Measurements from ENCODE around the gene MOCS1. TPM values are rescaled to one million over a fixed set of nuclear protein-coding genes. Genes with fewer than 3 reads are reported as not detected.

MOCS1 gene
- total and polyA plus RNA-seq, 3 experiments from 2014 or later = 0.53 to 0.78 (median 0.77) TPM

DNA sequence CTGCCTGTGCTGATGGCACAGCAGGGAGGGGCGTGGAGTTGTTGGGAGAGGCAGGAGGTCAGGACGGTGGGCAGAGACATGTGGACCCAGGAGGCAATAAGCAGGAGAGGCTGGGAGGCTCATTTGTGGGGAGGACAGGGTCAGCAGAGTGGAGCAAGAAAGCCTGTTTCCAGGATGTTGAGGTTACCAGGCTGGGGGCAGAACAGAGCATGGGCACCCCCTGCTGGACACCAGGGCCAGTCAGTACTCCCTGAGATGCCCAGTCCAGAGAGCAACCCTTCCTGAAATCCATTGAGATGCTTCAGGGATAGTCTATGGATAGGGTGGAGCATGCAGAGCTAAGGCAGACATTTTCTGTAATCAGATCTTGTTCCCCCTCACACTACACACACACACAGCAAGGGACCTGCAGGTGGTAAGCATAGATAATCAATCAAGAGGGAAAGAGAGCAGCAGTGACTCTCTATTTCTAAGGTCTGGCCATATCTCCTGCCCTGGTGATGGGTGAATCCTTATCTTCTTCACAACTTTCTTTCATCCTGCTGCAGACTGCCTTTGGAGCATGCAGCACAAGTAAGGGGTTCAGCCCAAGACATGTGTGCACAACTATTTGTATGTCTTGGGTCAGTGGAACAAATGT, 41.7 kb downstream of the MOCS1 start:
- Mint-ChIP-seq H3K4me1 (no peaks in the 10 kb centered on the region), H3K36me3 (no peaks in the 10 kb centered on the region), H3K27ac (no peak overlapping the region), H3K9me3 (peaks cover 0 to 1% (median 0%) of the 10 kb centered on the region in 5 donors), H3K27me3 (peaks cover 0 to 6% of the 10 kb centered on the region in 2 donors), H3K4me3 (no peak overlapping the region)
- Histone ChIP-seq H3K9me3 (ENCODE audit: low read length) (no peaks in the 10 kb centered on the region), H3K27me3 (ENCODE audit: insufficient read depth, low read length, poor library complexity, severe bottlenecking) (no peaks in the 10 kb centered on the region), H3K27ac (ENCODE audit: low read depth, low read length) (no peak overlapping the region), H3K36me3 (ENCODE audit: insufficient read depth, low read length) (no peaks in the 10 kb centered on the region), H3K4me1 (ENCODE audit: insufficient read depth, low read length) (no peaks in the 10 kb centered on the region), H3K4me3 (ENCODE audit: low read length) (no peak overlapping the region)
- CTCF ChIA-PET = no interaction called here
- POLR2A ChIA-PET = no interaction called here
- no peak for DNase-seq

DNA sequence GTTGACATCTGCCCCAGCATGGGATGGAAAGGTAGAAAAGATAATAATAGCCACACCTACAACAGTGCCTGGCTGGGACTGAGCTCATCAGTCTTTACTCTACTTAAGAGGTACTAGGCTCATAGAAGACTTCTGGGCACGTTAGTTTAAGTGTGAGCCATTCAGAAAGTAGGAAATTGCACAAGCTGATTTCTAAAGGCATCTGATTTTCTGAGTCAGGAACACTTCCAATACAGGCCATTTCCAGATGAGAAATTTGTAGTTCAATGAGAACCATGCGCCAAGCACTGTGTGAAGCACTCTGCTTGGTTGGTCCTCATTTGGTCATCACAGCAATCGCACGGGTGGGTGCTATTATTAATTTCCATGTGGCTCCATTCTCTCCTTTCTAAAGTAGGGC, 42.3 kb downstream of the MOCS1 start:
- H3K4me1 ChIP-seq (ENCODE audit: insufficient read depth, low read length) = no peaks in the 10 kb centered on the region
- Mint-ChIP-seq H3K4me1 (no peaks in the 10 kb centered on the region), H3K4me3 (no peak overlapping the region), H3K27me3 (peaks cover 0 to 7% of the 10 kb centered on the region in 2 donors), H3K9me3 (peaks cover 0 to 1% (median 0%) of the 10 kb centered on the region in 5 donors), H3K36me3 (no peaks in the 10 kb centered on the region), H3K27ac (no peak overlapping the region)
- no peak overlapping the region for H3K27ac ChIP-seq (ENCODE audit: low read depth, low read length)
- ChIA-PET CTCF (no interaction called here), POLR2A (no interaction called here)
- no peak for DNase-seq
- H3K36me3 ChIP-seq (ENCODE audit: insufficient read depth, low read length) = no peaks in the 10 kb centered on the region
- no peak overlapping the region for H3K4me3 ChIP-seq (ENCODE audit: low read length)
- H3K27me3 ChIP-seq (ENCODE audit: insufficient read depth, low read length, poor library complexity, severe bottlenecking) = no peaks in the 10 kb centered on the region
- no peaks in the 10 kb centered on the region for H3K9me3 ChIP-seq (ENCODE audit: low read length)

DNA sequence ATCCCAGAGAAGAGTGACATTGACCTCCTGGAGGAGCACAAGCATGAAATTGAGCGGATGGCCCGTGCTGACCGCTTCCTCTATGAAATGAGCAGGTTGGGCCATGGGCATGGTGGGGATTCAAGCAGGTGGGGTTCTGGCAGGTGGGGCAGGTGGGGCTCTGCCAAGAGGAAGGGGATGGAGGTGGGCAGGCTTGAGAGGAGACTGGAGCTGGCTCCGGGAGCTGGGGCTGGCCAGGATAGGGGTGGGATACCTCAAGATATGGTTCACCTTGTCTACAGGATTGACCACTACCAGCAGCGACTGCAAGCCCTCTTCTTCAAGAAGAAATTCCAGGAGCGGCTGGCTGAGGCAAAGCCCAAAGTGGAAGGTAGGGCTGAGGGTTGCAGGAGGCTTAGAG, 42.9 kb downstream of the MOCS1 start:
- ChIA-PET CTCF (no interaction called here), POLR2A (no interaction called here)
- Mint-ChIP-seq H3K4me1 (no peaks in the 10 kb centered on the region), H3K27ac (no peak overlapping the region), H3K9me3 (peaks cover 0 to 1% (median 0%) of the 10 kb centered on the region in 5 donors), H3K27me3 (peaks cover 6 to 8% of the 10 kb centered on the region in 2 donors), H3K36me3 (no peaks in the 10 kb centered on the region), H3K4me3 (no peak overlapping the region)
- DNase-seq = no peak
- Histone ChIP-seq H3K36me3 (ENCODE audit: insufficient read depth, low read length) (no peaks in the 10 kb centered on the region), H3K27me3 (ENCODE audit: insufficient read depth, low read length, poor library complexity, severe bottlenecking) (no peaks in the 10 kb centered on the region), H3K9me3 (ENCODE audit: low read length) (no peaks in the 10 kb centered on the region), H3K27ac (ENCODE audit: low read depth, low read length) (no peak overlapping the region), H3K4me3 (ENCODE audit: low read length) (no peak overlapping the region), H3K4me1 (ENCODE audit: insufficient read depth, low read length) (no peaks in the 10 kb centered on the region)

DNA sequence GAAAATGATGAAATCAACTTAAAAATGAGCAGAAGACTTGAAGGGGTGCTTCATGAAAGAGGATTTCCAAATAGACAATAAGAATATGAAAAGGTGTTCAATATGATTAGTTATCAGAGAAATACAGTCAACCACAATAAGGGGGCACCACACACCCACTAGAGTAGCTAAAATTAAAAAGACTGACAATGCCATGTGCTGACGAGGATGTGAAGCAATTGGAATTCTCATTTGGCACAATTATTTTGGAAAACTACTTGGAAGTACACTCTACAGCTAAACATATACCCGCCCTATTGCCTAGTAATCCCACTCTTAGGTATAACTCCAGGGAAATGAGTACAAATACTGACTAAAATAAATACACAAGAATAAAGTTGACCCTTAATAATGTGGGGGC, 45.0 kb downstream of the MOCS1 start:
- DNase-seq = no peak
- H3K4me1 ChIP-seq (ENCODE audit: insufficient read depth, low read length) = no peaks in the 10 kb centered on the region
- Mint-ChIP-seq H3K4me3 (no peak overlapping the region), H3K27ac (no peak overlapping the region), H3K36me3 (no peaks in the 10 kb centered on the region), H3K9me3 (peaks cover 0 to 1% (median 0%) of the 10 kb centered on the region in 5 donors), H3K4me1 (no peaks in the 10 kb centered on the region), H3K27me3 (peaks cover 10 to 14% of the 10 kb centered on the region in 2 donors)
- H3K9me3 ChIP-seq (ENCODE audit: low read length) = no peaks in the 10 kb centered on the region
- no peak overlapping the region for H3K4me3 ChIP-seq (ENCODE audit: low read length)
- no peaks in the 10 kb centered on the region for H3K36me3 ChIP-seq (ENCODE audit: insufficient read depth, low read length)
- CTCF ChIA-PET = no interaction called here
- H3K27ac ChIP-seq (ENCODE audit: low read depth, low read length) = no peak overlapping the region
- H3K27me3 ChIP-seq (ENCODE audit: insufficient read depth, low read length, poor library complexity, severe bottlenecking) = no peaks in the 10 kb centered on the region
- POLR2A ChIA-PET = no interaction called here

DNA sequence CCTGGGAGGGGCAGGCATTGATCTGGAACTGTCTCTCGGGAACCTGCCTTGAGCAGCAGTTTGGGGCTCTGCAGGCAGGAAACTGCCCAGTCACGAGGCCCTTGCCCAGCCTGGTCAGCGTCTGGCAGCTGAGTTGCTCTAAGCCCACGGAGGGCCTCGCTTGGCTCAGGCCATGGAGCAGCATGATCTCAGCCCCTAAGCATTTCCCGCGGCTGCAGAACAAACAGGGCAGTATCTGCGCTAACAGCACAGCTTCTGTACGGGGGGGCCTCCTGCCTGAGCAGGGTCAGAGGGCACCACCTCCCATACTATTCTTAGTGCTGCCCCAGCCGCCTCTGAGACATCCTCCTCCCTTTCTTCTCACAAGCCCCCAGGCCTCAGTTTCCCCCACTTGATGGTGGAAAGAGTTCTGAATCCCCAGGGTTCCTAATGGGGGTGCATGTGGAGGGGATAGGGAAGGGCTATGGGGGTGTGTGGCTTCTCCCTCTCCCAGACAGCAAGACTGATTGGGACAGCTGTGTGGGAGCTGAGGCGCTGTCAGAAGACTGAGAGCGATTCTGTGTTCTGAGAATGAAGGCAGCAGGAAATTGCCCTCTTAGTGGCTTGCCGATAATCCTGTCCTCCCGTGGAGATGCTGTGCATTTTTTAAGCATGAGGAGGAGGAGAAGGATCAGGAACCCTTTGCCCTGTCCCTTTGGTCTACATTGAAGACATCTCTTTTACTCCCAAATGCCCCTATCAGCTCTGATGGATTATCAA, 46.4 kb downstream of the MOCS1 start:
- H3K27ac Mint-ChIP-seq = no peak overlapping the region
- CTCF ChIA-PET = no interaction called here
- H3K4me1 ChIP-seq (ENCODE audit: insufficient read depth, low read length) = no peaks in the 10 kb centered on the region
- H3K4me3 Mint-ChIP-seq = no peak overlapping the region
- H3K36me3 Mint-ChIP-seq = no peaks in the 10 kb centered on the region
- H3K4me1 Mint-ChIP-seq = no peaks in the 10 kb centered on the region
- peaks cover 0 to 1% (median 0%) of the 10 kb centered on the region in 5 donors for H3K9me3 Mint-ChIP-seq
- no peak for DNase-seq
- POLR2A ChIA-PET = no interaction called here
- H3K36me3 ChIP-seq (ENCODE audit: insufficient read depth, low read length) = no peaks in the 10 kb centered on the region
- H3K27me3 ChIP-seq (ENCODE audit: insufficient read depth, low read length, poor library complexity, severe bottlenecking) = no peaks in the 10 kb centered on the region
- H3K9me3 ChIP-seq (ENCODE audit: low read length) = no peaks in the 10 kb centered on the region
- H3K27me3 Mint-ChIP-seq = peaks cover 10 to 14% of the 10 kb centered on the region in 2 donors
- H3K27ac ChIP-seq (ENCODE audit: low read depth, low read length) = no peak overlapping the region
- no peak overlapping the region for H3K4me3 ChIP-seq (ENCODE audit: low read length)

DNA sequence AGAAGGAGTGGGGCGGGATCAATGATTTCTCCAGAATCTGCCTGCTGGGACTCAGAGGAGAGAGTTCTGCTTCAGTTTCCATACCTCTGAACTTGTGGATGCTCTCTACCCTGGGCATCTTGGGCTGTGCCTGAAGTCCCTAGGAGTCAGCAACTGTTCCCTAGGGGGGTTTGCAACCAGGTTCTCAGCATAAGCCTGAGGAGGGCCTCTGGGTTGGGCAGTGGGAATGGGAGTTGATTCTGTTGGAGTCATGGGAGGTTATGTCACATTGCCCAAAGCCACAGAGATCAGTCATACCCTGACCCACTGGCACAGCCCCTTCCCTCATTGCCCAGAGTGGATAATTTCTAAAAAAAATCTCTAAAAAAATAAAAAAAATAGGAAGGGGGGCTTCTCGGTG, 47.4 kb downstream of the MOCS1 start:
- POLR2A ChIA-PET = no interaction called here
- H3K27me3 Mint-ChIP-seq = peaks cover 11% of the 10 kb centered on the region in 2 donors
- no peaks in the 10 kb centered on the region for H3K36me3 Mint-ChIP-seq
- Histone ChIP-seq H3K4me3 (ENCODE audit: low read length) (no peak overlapping the region), H3K9me3 (ENCODE audit: low read length) (no peaks in the 10 kb centered on the region), H3K36me3 (ENCODE audit: insufficient read depth, low read length) (no peaks in the 10 kb centered on the region), H3K27me3 (ENCODE audit: insufficient read depth, low read length, poor library complexity, severe bottlenecking) (no peaks in the 10 kb centered on the region), H3K4me1 (ENCODE audit: insufficient read depth, low read length) (no peaks in the 10 kb centered on the region), H3K27ac (ENCODE audit: low read depth, low read length) (no peak overlapping the region)
- CTCF ChIA-PET = no interaction called here
- H3K4me1 Mint-ChIP-seq = no peaks in the 10 kb centered on the region
- no peak overlapping the region for H3K4me3 Mint-ChIP-seq
- H3K9me3 Mint-ChIP-seq = no peaks in the 10 kb centered on the region
- H3K27ac Mint-ChIP-seq = no peak overlapping the region
- DNase-seq = no peak

DNA sequence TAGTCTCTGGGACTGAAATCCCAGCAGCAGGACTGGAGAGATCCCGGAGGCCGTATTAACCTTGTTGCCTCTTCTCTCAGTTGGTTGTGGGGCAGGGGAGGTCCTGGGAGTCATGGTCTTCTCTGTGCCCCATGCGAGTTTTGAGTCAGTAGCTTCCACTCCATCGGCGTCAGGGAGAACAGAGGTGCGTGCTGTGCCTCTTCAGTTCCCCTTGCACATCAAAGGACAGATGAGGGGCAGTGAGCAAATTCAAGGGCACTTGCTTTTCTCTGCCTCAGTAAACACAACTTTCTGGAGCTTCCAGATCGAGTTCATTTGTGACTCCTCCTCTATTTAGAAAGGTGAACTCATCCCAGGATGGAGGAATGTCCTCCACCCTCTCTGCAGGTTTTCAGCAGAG, 48.6 kb downstream of the MOCS1 start:
- no peaks in the 10 kb centered on the region for H3K9me3 ChIP-seq (ENCODE audit: low read length)
- no peak overlapping the region for H3K27ac ChIP-seq (ENCODE audit: low read depth, low read length)
- no peaks in the 10 kb centered on the region for H3K27me3 ChIP-seq (ENCODE audit: insufficient read depth, low read length, poor library complexity, severe bottlenecking)
- H3K27me3 Mint-ChIP-seq = peaks cover 11 to 12% of the 10 kb centered on the region in 2 donors
- H3K9me3 Mint-ChIP-seq = no peaks in the 10 kb centered on the region
- no peak for DNase-seq
- no peak overlapping the region for H3K4me3 ChIP-seq (ENCODE audit: low read length)
- no peak overlapping the region for H3K27ac Mint-ChIP-seq
- CTCF ChIA-PET = no interaction called here
- no peak overlapping the region for H3K4me3 Mint-ChIP-seq
- H3K4me1 ChIP-seq (ENCODE audit: insufficient read depth, low read length) = no peaks in the 10 kb centered on the region
- no peaks in the 10 kb centered on the region for H3K4me1 Mint-ChIP-seq
- H3K36me3 ChIP-seq (ENCODE audit: insufficient read depth, low read length) = no peaks in the 10 kb centered on the region
- POLR2A ChIA-PET = no interaction called here
- no peaks in the 10 kb centered on the region for H3K36me3 Mint-ChIP-seq

DNA sequence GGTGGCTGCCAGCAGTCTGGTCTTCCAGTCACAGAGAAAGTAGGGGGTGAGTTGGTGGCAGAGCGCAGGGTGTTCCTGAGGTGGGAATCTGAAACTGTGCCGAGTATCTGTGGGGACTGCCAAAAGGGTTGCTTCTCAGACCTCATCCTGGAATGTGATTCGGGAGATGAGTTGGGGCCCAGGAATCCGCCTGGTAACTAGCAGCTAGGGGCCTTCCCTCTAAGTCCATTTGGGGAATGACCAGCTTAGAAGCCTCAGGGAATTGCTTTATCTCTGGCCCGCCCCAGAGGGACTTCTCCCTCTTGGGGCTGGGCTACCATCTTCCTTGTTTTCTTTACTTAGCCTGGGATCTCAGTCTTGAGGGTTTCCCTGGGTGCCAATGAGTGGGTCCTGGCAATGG, 49.6 kb downstream of the MOCS1 start:
- Mint-ChIP-seq H3K27ac (no peak overlapping the region), H3K9me3 (no peaks in the 10 kb centered on the region), H3K27me3 (peaks cover 11 to 12% of the 10 kb centered on the region in 2 donors), H3K36me3 (no peaks in the 10 kb centered on the region), H3K4me1 (no peaks in the 10 kb centered on the region), H3K4me3 (no peak overlapping the region)
- Histone ChIP-seq H3K27ac (ENCODE audit: low read depth, low read length) (no peak overlapping the region), H3K4me1 (ENCODE audit: insufficient read depth, low read length) (no peaks in the 10 kb centered on the region), H3K4me3 (ENCODE audit: low read length) (no peak overlapping the region), H3K9me3 (ENCODE audit: low read length) (no peaks in the 10 kb centered on the region), H3K36me3 (ENCODE audit: insufficient read depth, low read length) (no peaks in the 10 kb centered on the region), H3K27me3 (ENCODE audit: insufficient read depth, low read length, poor library complexity, severe bottlenecking) (no peaks in the 10 kb centered on the region)
- no peak for DNase-seq
- POLR2A ChIA-PET = no interaction called here
- CTCF ChIA-PET = no interaction called here

All from CD8-positive, alpha-beta memory T cell (primary cell).